ENCODE data around the gene TDRD10.

DNA sequence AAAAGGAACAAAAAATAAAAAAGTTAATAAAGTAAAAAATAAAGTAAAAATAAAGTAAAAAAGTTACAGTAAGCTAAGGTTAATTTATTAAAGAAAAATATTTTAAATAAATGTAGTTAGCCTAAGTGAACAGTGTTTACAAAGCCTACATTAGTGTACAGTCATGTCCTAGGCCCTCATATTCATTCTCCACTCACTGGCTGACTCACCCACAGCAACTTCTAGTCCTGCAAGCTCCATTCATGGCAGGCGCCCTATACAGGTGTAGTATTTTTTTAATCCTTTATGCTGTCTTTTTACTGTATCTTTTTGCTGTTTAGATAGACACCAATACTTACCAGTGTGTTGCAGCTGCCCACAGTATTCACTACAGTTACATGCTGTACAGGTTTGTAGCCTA lies 93.6 kb downstream of the TDRD10 start:
- TF ChIP-seq, protein P1, sequence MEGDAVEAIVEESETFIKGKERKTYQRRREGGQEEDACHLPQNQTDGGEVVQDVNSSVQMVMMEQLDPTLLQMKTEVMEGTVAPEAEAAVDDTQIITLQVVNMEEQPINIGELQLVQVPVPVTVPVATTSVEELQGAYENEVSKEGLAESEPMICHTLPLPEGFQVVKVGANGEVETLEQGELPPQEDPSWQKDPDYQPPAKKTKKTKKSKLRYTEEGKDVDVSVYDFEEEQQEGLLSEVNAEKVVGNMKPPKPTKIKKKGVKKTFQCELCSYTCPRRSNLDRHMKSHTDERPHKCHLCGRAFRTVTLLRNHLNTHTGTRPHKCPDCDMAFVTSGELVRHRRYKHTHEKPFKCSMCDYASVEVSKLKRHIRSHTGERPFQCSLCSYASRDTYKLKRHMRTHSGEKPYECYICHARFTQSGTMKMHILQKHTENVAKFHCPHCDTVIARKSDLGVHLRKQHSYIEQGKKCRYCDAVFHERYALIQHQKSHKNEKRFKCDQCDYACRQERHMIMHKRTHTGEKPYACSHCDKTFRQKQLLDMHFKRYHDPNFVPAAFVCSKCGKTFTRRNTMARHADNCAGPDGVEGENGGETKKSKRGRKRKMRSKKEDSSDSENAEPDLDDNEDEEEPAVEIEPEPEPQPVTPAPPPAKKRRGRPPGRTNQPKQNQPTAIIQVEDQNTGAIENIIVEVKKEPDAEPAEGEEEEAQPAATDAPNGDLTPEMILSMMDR (conservative IDR thresholded peaks at IDR 0.05; ENCODE audit: low read depth, low read length), result no peak
- no peak for TF ChIP-seq EZH2 (IDR thresholded peaks at IDR 0.05; ENCODE audit: borderline replicate concordance, low read depth, low read length, poor library complexity, severe bottlenecking)

Data from A673 (cell line).